ENCODE data around the gene KRTAP17-1. TPM values are rescaled to one million over a fixed set of nuclear protein-coding genes. Genes with fewer than 3 reads are reported as not detected.

Gene KRTAP17-1
- total RNA-seq, 4 donors from 2014 or later, result not detected

DNA sequence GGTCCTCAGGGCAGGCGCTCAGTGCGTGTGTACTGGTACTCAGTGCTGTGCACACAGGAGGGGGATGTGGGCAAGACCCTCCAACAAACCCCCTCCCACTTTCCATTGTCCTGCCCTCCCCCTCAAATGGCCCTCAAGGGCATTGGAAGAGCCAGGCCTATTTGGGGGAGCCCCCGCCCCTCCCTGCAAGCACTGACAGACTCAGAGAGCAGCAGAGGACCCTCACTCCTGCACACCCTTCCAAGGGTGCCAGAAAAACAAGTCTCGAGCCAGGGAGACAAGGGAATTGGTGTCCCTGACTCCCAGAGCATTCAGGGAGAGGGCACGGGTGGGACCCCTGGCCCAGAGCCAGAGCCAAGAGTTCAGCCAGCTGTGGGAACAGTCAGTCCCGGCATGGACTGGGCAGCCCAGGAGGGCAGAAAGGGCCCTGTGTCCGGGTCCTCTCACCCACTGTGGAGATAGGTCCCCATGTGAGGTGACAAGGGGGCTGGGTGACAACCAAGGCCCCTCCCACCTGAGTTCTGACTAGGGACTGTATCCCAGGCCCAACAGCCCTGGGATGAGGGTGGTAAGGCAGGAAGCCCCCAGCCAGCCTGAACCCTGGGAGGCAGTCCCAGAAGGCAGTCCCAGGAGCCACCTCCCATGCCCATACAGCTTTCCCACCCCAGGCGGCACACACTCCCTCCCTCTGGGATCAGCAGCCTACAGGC, 12.1 kb upstream of the KRTAP17-1 start:
- no peak overlapping the region for H3K4me3 ChIP-seq
- H3K36me3 ChIP-seq, result no peaks in the 10 kb centered on the region
- no peak overlapping the region for H3K27ac ChIP-seq
- no peak for DNase-seq
- H3K9me3 ChIP-seq, result no peaks in the 10 kb centered on the region
- H3K4me1 ChIP-seq, result no peaks in the 10 kb centered on the region
- no peak for TF ChIP-seq POLR2A (IDR thresholded peaks at IDR 0.05)
- H3K27me3 ChIP-seq, result no peaks in the 10 kb centered on the region

- no peak for DNase-seq
- Histone ChIP-seq H3K27ac (no peak overlapping the region), H3K27me3 (no peaks in the 10 kb centered on the region), H3K9me3 (no peaks in the 10 kb centered on the region), H3K4me3 (no peak overlapping the region), H3K36me3 (no peaks in the 10 kb centered on the region), H3K4me1 (no peaks in the 10 kb centered on the region)
- TF ChIP-seq CTCF (IDR thresholded peaks at IDR 0.05), result no peak
- TF ChIP-seq POLR2A (IDR thresholded peaks at IDR 0.05), result no peak
These were observed 10.9 kb upstream of the KRTAP17-1 start for GRCh38 chr17:41326173-41327145.

- no peak for TF ChIP-seq CTCF (IDR thresholded peaks at IDR 0.05)
- no peak for TF ChIP-seq POLR2A (IDR thresholded peaks at IDR 0.05)
- no peak overlapping the region for H3K4me3 ChIP-seq
- H3K4me1 ChIP-seq, result no peaks in the 10 kb centered on the region
- no peak for DNase-seq
- H3K27ac ChIP-seq, result no peak overlapping the region
- no peaks in the 10 kb centered on the region for H3K36me3 ChIP-seq
- no peaks in the 10 kb centered on the region for H3K27me3 ChIP-seq
- no peaks in the 10 kb centered on the region for H3K9me3 ChIP-seq
These were observed 10.1 kb upstream of the KRTAP17-1 start for GRCh38 chr17:41325611-41326010.

- Histone ChIP-seq H3K27me3 (no peaks in the 10 kb centered on the region), H3K36me3 (no peaks in the 10 kb centered on the region), H3K27ac (no peak overlapping the region), H3K9me3 (no peaks in the 10 kb centered on the region), H3K4me1 (no peaks in the 10 kb centered on the region), H3K4me3 (no peak overlapping the region)
- DNase-seq, result peak in 1 of 3 donors; percentile 42
- TF ChIP-seq POLR2A (IDR thresholded peaks at IDR 0.05), result no peak
- no peak for TF ChIP-seq CTCF (IDR thresholded peaks at IDR 0.05)
These were observed 9.6 kb upstream of the KRTAP17-1 start for GRCh38 chr17:41325126-41325525.

GRCh38 chr17:41324180-41325075, 8.9 kb upstream of the KRTAP17-1 start:
- DNase-seq, result peak in 1 of 3 donors; percentile 51
- H3K27me3 ChIP-seq, result no peaks in the 10 kb centered on the region
- H3K36me3 ChIP-seq, result no peaks in the 10 kb centered on the region
- TF ChIP-seq CTCF (IDR thresholded peaks at IDR 0.05) (peak in 3 of 6 experiments; percentile 23 to 33 (median 32)), POLR2A (IDR thresholded peaks at IDR 0.05) (no peak)
- H3K4me1 ChIP-seq, result no peaks in the 10 kb centered on the region
- no peak overlapping the region for H3K27ac ChIP-seq
- H3K4me3 ChIP-seq, result no peak overlapping the region
- H3K9me3 ChIP-seq, result peaks cover 0 to 3% (median 0%) of the 10 kb centered on the region in 4 donors
